ENCODE results near the gene SCNN1A.

- TF ChIP-seq CTCF (IDR thresholded peaks at IDR 0.05; ENCODE audit: insufficient read depth, low read length, poor library complexity, severe bottlenecking), result no peak
- TF ChIP-seq EZH2phosphoT487 (conservative IDR thresholded peaks at IDR 0.05; ENCODE audit: low read length), result no peak
Measured at GRCh38 chr12:6424008-6424347, 48.6 kb upstream of the SCNN1A start.
